Subcutaneous abdominal adipose tissue (tissue), 5 donors: ENCODE data around the gene GPATCH2L.

Experiments
- H3K27ac ChIP-seq: one replicate; pipeline ENCODE4 v1.7.0; 2013; ENCODE audit warnings: low read depth, mild to moderate bottlenecking, inconsistent platforms, low read length, moderate library complexity
- H3K27me3 ChIP-seq, 5 donors: one replicate each; pipeline ENCODE4 v1.7.0; 2013; ENCODE audit warnings: low read length in 5 of 5, inconsistent platforms in 1 of 5; ENCODE audit not compliant: control insufficient read depth in 5 of 5, insufficient read depth in 4 of 5
- H3K36me3 ChIP-seq, 5 donors: one replicate each; pipeline ENCODE4 v1.7.0; 2013; ENCODE audit warnings: low read length in 5 of 5; ENCODE audit not compliant: control insufficient read depth in 5 of 5, insufficient read depth in 5 of 5
- H3K4me1 ChIP-seq, 5 donors: one replicate each; pipeline ENCODE4 v1.7.0; 2013; ENCODE audit warnings: low read length in 5 of 5, mild to moderate bottlenecking in 3 of 5, moderate library complexity in 1 of 5; ENCODE audit not compliant: control insufficient read depth in 5 of 5, insufficient read depth in 5 of 5
- H3K4me3 ChIP-seq, 5 donors: one replicate each; pipeline ENCODE4 v1.7.0; 2013; ENCODE audit warnings: low read length in 5 of 5, low read depth in 1 of 5
- H3K9ac ChIP-seq, 5 donors: one replicate each; pipeline ENCODE4 v1.7.0; 2013; ENCODE audit warnings: low read length in 5 of 5, mild to moderate bottlenecking in 4 of 5, moderate library complexity in 3 of 5
- H3K9me3 ChIP-seq, 5 donors: one replicate each; pipeline ENCODE4 v1.7.0; 2013; ENCODE audit warnings: low read length in 5 of 5; ENCODE audit not compliant: control insufficient read depth in 5 of 5
- donor health status: healthy.
- donor health status: healthy.
- donor health status: healthy.
- donor health status: healthy.
- donor health status: healthy.

The GPATCH2L gene

DNA sequence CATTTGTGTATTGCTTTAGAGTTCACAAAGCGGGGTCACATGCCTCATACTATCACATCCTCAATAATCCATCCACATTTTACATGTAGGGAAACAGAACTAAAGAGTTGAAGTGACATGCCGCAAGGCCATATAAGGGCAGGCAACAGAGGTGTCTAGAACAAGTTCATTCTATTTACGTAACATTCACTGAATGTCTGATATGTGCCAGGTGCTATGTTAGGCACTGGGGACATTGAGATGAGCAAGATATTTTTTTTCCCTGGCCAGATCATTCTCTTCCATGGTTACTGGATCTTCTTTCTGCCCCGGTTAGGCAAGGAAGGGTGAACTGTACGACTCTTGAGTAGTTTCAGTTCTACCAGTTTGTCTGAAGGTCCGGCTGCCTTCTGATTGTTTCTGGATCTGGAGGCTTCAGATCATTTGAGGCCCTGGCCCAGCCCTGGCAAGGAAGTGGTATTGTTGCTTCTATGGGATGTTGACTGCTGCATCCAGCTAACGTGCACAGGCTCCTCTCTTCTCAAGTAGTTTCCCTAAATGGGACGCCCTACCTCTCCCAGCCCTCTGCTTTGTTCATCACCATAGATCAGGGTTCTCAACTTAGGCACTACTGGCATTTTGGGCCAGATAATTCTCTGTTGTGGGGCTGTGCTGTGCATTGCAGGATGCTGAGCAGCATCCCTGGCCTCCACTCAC is 12.1 kb downstream of the GPATCH2L start:
- Histone ChIP-seq H3K27ac (no peak overlapping the region), H3K4me1 (peaks cover 0 to 8% (median 6%) of the 10 kb centered on the region in 5 donors), H3K27me3 (no peaks in the 10 kb centered on the region), H3K36me3 (peaks cover 22 to 45% (median 32%) of the 10 kb centered on the region in 5 donors), H3K9ac (no peak overlapping the region), H3K4me3 (no peak overlapping the region), H3K9me3 (peaks cover 0 to 4% (median 0%) of the 10 kb centered on the region in 5 donors)

DNA sequence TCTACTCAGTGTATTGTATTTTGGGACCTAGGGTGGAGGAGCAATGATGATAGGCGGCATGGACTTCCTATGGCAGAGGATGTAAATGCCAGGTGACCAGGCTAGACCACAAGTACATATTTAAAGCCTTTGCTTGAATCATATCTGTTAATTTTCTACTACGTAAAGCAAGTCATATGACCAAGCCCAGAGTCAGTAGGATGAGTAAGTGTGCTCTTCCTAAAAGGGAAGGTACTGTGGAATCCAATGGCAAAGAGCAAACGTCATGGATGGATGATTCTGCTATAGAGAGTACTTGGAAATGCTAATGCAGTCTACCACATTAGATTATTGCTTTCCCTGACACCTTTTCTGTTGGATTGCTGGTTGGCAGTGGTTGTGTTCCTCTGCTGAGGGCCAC is 16.8 kb downstream of the GPATCH2L start:
- H3K27ac ChIP-seq = no peak overlapping the region
- no peak overlapping the region for H3K9ac ChIP-seq
- H3K27me3 ChIP-seq = no peaks in the 10 kb centered on the region
- H3K4me3 ChIP-seq = no peak overlapping the region
- peaks cover 37 to 49% (median 42%) of the 10 kb centered on the region in 5 donors for H3K36me3 ChIP-seq
- peaks cover 0 to 4% (median 0%) of the 10 kb centered on the region in 5 donors for H3K9me3 ChIP-seq
- H3K4me1 ChIP-seq = peaks cover 0 to 10% (median 4%) of the 10 kb centered on the region in 5 donors

DNA sequence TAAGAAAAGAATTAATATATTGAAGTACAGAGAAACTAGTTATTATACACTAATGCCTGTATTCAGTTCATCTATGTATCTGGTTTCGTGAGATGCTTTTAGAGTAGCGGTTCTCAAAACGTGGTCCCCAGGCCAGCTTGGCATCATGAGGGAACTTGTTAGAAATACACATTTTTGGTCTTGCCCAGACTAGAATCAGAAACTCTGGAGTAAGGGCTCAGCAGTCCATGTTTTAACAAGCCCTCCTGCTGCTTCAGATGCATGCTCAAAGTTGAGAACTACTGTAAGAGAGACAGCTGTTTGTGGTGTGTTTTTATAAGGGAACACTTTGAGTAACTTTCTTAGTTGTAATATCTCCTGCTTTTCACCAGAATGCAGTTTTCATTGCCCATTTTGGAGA is 18.1 kb downstream of the GPATCH2L start:
- Histone ChIP-seq H3K4me1 (peaks cover 0 to 10% (median 0%) of the 10 kb centered on the region in 5 donors), H3K36me3 (peaks cover 35 to 51% (median 45%) of the 10 kb centered on the region in 5 donors), H3K9ac (no peak overlapping the region), H3K27me3 (no peaks in the 10 kb centered on the region), H3K27ac (no peak overlapping the region), H3K4me3 (no peak overlapping the region), H3K9me3 (peaks cover 0 to 4% (median 0%) of the 10 kb centered on the region in 5 donors)

DNA sequence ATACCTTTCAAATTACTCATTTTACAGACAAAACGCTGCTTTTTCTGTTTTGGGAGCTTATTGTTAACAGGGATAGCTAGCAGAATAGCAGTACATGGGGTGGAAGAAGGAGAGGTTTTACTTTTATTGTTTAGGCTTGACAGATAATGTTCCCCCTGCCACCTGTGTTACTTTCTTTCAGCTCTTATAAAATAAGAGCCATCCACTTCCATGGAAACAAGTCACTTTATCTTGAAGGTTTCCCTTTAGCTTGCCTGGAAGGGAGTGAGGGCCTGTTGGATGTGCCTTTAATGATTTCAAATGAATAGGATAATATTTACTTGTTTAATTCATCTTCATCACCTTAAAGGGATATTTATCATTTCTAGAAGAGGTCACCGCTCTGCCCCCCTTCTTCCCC is 23.3 kb downstream of the GPATCH2L start:
- Histone ChIP-seq H3K9ac (no peak overlapping the region), H3K36me3 (peaks cover 46 to 65% (median 55%) of the 10 kb centered on the region in 5 donors), H3K27me3 (no peaks in the 10 kb centered on the region), H3K4me3 (no peak overlapping the region), H3K4me1 (peaks cover 0 to 4% (median 0%) of the 10 kb centered on the region in 5 donors), H3K27ac (no peak overlapping the region), H3K9me3 (no peaks in the 10 kb centered on the region)

- no peaks in the 10 kb centered on the region for H3K9me3 ChIP-seq
- no peaks in the 10 kb centered on the region for H3K27me3 ChIP-seq
- H3K9ac ChIP-seq = no peak overlapping the region
- no peak overlapping the region for H3K27ac ChIP-seq
- peaks cover 50 to 72% (median 60%) of the 10 kb centered on the region in 5 donors for H3K36me3 ChIP-seq
- peaks cover 0 to 4% (median 0%) of the 10 kb centered on the region in 5 donors for H3K4me1 ChIP-seq
- H3K4me3 ChIP-seq = no peak overlapping the region
Measured at GRCh38 chr14:76175942-76176341, 24.2 kb downstream of the GPATCH2L start.

GRCh38 chr14:76181546-76181945 is 29.8 kb downstream of the GPATCH2L start:
- Histone ChIP-seq H3K4me1 (peaks cover 0 to 6% (median 0%) of the 10 kb centered on the region in 5 donors), H3K27ac (no peak overlapping the region), H3K36me3 (peaks cover 36 to 72% (median 65%) of the 10 kb centered on the region in 5 donors), H3K9ac (no peak overlapping the region), H3K27me3 (no peaks in the 10 kb centered on the region), H3K9me3 (no peaks in the 10 kb centered on the region), H3K4me3 (no peak overlapping the region)

DNA sequence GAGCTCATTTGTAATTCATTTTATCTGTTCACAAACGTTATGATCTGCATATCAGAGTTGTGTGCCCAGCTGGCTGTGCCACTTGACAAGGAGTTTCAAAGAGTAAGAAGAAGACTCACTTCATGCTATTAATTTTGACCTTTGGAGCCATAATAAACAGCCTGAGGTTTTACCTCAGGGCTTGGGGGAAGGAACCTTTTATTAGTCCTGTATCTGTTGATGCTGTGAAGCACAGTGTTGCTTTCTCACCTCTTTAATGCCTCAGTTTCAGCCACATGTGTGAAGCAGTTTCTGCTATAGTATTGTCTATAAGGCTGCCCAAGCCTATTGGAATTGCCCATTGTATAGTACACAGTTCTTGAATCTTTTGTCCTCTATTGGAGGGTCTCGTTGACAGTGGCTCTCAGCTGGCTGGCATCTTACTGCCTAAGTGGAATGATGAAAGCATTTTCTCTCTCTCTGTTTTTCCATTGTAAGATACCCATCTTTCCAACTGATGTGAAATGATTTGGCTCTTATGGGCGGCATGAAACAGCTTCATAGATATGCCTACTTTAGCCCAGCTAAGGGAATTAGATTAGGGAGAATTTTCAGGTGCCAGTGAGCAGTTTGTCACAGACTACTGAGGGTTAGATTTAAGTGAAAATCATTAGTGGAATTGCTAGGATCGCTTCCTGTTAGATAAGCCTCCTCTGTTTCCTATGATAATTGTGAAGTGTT is 34.7 kb downstream of the GPATCH2L start:
- H3K9ac ChIP-seq = no peak overlapping the region
- no peak overlapping the region for H3K4me3 ChIP-seq
- no peaks in the 10 kb centered on the region for H3K27me3 ChIP-seq
- H3K36me3 ChIP-seq = peaks cover 21 to 37% (median 30%) of the 10 kb centered on the region in 5 donors
- H3K27ac ChIP-seq = no peak overlapping the region
- H3K9me3 ChIP-seq = no peaks in the 10 kb centered on the region
- peaks cover 0 to 6% (median 0%) of the 10 kb centered on the region in 5 donors for H3K4me1 ChIP-seq

GRCh38 chr14:76191297-76191696 is 39.6 kb downstream of the GPATCH2L start:
- H3K27ac ChIP-seq = no peak overlapping the region
- H3K9me3 ChIP-seq = no peaks in the 10 kb centered on the region
- H3K4me1 ChIP-seq = no peaks in the 10 kb centered on the region
- H3K27me3 ChIP-seq = no peaks in the 10 kb centered on the region
- peaks cover 26 to 49% (median 43%) of the 10 kb centered on the region in 5 donors for H3K36me3 ChIP-seq
- H3K4me3 ChIP-seq = no peak overlapping the region
- H3K9ac ChIP-seq = peak overlapping the region in 1 of 5 donors; percentile 13

DNA sequence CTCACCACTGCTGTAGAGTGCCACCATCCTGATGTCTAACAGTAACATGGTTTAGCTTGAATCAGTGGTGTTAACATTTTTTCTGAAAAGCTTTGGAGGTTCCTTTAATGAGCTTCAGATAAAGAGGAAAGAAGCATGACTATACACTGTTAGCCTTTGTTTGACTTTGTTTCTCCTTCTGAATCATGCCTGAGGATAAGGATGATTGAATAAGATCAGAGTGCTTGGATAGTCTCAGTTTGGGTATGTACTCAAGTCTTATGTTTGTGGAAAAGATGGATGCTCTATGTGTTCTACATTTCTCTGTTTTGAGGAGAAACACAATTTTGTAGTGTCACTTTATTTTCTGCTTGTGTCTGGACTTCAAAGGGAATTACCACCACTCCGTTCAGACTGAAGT is 42.0 kb downstream of the GPATCH2L start:
- Histone ChIP-seq H3K27me3 (no peaks in the 10 kb centered on the region), H3K9ac (no peak overlapping the region), H3K4me1 (no peaks in the 10 kb centered on the region), H3K9me3 (no peaks in the 10 kb centered on the region), H3K27ac (no peak overlapping the region), H3K4me3 (no peak overlapping the region), H3K36me3 (peaks cover 42 to 60% (median 58%) of the 10 kb centered on the region in 5 donors)

GRCh38 chr14:76194327-76194726 is 42.6 kb downstream of the GPATCH2L start:
- no peak overlapping the region for H3K9ac ChIP-seq
- H3K4me1 ChIP-seq = no peaks in the 10 kb centered on the region
- H3K4me3 ChIP-seq = no peak overlapping the region
- no peaks in the 10 kb centered on the region for H3K27me3 ChIP-seq
- no peaks in the 10 kb centered on the region for H3K9me3 ChIP-seq
- H3K36me3 ChIP-seq = peaks cover 42 to 62% (median 61%) of the 10 kb centered on the region in 5 donors
- no peak overlapping the region for H3K27ac ChIP-seq
